HG03064 (cell line): ENCODE measurements around the gene SFI1.
"Not testable (repeated sequence)": the region's sequence is repeated elsewhere in the genome, so short reads cannot be mapped to it uniquely, and the experiment has no call there.

ENCODE experiments used
- ATAC-seq: cut with Tn5 transposase; IDR thresholded peaks from one replicate; pipeline ENCODE4 v1.9.1; 2021; ENCODE audit warnings: low read depth; ENCODE audit not compliant: unreplicated experiment

SFI1 gene

GRCh38 chr22:31585161-31585859, 89.0 kb downstream of the SFI1 start:
- no peak for ATAC-seq

- no peak for ATAC-seq
These were observed 90.0 kb downstream of the SFI1 start for GRCh38 chr22:31586137-31586920.

GRCh38 chr22:31588970-31589675, 92.8 kb downstream of the SFI1 start:
- no peak for ATAC-seq

DNA sequence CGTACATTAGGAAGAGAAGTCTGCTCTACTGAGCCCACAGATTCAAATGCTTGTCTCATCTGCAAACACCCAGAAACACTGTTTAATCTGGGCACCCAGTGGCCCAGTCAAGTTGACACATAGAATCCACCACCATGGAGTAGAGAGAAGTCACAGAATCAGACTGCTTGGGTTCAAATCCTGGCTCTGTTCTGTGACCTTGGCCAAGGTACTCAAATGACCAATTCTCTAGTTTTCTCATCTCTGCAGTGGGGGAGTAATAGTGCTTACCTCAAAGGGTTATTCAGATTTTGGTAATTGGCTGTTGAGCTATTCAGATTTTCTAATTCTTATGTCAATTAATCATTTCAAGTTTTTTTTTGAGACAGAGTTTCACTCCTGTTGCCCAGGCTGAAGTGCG, 93.8 kb downstream of the SFI1 start:
- ATAC-seq = not testable (repeated sequence)

- no peak for ATAC-seq
These were observed 98.9 kb downstream of the SFI1 start for GRCh38 chr22:31595271-31595670.

DNA sequence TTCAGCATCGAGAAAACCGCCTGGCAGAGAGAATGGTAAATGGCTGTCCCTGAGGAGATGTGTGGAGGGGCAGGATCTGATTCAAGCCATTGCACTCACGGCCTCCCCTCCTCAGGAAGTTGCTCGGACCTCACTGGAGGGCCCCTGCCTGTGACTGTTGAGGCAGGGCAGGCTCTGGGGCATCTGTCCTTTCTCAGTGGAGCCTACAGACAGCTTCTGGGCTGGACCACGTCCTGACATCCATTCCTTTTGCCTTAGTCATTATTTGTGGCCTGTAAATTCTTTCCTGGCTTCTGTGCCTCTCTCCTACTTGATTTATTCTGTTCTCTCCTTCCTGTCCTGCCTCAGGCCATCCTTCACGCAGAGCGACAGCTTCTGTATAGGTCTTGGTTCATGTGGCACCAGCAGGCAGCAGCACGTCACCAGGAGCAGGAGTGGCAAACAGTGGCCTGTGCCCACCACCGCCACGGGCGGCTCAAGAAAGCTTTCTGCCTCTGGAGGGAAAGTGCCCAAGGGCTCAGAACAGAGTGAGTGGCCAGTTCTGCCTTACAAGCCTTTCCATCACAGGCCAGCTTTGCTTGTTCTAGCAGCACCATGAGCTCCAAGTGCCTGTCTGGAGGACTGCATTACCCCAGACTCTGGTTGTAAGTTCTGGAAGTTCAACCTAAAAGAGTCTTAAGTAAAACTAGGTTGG, 106.1 kb downstream of the SFI1 start:
- no peak for ATAC-seq

GRCh38 chr22:31603081-31603525, 106.8 kb downstream of the SFI1 start:
- no peak for ATAC-seq

DNA sequence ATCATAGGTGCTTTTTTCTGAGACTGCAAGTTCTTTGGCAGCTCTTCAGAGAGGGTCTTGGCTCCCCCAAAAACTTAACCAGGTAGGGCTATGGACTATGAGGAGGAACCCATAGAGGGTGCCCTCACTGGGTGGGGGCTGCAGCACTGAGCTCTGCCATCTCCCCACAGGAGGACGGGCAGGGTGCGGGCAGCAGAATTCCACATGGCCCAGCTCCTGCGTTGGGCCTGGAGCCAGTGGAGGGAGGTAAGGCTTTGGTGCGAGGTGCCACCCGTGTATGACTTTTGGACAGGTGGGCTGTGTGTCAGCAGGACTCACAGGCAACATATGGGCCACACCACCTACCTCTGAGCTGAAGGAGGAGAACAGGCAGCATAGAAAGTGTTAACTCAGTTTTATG, 107.2 kb downstream of the SFI1 start:
- no peak for ATAC-seq

GRCh38 chr22:31604137-31604705, 107.9 kb downstream of the SFI1 start:
- no peak for ATAC-seq

GRCh38 chr22:31604746-31605705, 108.7 kb downstream of the SFI1 start:
- no peak for ATAC-seq

- ATAC-seq = no peak
These were observed 109.7 kb downstream of the SFI1 start for GRCh38 chr22:31605851-31606585.

GRCh38 chr22:31607696-31608095, 111.4 kb downstream of the SFI1 start:
- no peak for ATAC-seq

DNA sequence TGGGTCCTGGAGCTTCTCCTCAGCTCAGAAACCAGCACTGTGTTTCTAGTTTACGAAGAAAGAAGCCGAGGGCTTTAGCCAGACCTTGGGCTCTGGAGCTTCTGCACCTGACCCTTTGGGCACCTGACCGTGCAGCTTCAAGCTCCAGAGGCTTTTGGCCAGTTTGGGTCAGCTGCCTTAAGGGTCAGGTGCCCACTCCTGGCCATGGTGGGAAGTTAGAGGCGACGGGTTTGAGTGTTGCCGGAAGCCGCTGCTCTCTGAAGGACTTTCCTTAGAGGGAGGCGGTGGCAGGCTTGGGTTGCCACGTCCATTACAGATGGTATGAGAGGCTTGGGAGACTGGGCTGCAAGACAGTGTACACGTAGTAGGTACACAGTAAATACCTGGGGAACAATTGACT, 113.4 kb downstream of the SFI1 start:
- ATAC-seq = no peak

- ATAC-seq = no peak
These were observed 114.3 kb downstream of the SFI1 start for GRCh38 chr22:31610611-31611010.

DNA sequence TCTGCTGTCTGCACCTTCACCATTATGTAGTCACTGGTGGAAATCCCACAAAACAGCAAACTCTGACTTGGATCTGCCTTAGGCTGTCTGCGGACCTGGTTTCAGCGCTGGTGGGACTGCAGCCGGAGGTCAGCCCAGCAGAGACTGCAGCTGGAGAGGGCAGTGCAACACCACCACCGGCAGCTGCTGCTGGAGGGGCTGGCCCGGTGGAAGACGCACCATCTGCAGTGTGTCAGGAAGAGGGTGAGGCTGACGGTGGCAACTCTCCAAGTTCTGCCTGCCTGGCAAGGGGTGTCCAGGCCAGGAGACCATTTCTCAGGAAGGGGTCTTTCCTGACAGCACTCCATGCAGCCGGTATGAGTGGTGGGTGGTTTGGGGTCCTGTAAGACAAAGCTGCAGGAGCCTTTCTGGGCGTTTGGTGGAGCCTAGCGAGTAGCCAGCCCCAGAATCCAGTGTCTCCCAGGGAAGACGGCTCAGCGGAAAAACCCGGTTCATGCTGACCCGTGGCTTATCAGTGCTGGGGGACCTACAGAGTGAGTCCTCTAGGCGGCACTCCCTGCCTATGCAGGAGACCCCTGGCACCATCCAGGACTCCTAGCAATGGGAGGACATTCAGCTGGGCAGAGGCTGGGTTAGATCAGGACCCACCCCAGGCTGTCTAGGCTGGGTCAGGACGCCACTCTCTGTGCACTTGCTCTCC, 114.9 kb downstream of the SFI1 start:
- no peak for ATAC-seq

- no peak for ATAC-seq
These were observed 116.6 kb downstream of the SFI1 start for GRCh38 chr22:31612891-31613285.

- ATAC-seq = no peak
These were observed 117.1 kb downstream of the SFI1 start for GRCh38 chr22:31613286-31613903.

DNA sequence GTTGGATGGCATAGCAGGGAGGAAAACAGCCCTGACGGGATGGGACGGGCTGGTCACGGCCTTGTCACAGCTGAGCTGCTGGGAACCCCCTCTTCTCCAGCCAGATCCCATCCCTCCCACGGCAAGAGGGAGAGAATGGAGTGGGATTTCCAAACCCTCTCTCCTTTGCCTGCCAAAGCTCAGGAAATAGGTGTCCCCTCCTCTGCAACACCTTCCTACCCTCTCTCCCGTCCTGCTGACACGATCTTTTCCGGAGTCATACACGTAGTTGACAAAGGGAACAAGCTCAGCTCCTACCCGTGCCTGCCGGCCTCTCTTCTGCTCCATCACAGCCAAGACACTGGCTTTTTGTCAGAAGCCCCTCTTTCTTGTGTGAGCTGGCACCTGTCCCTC, 117.6 kb downstream of the SFI1 start:
- no peak for ATAC-seq
